Heart left ventricle (tissue), 13 donors: Measurements from ENCODE around the gene KAT8.

Experiments
- POLR2A ChIP-seq, 2 donors: fragments of 450-650 bp; IDR thresholded peaks; one replicate each; pipeline ENCODE4 v1.6.1; 2017; ENCODE audit warnings: antibody characterized with exemption in 2 of 2, mild to moderate bottlenecking in 2 of 2, moderate library complexity in 2 of 2
- TF ChIP-seq, protein P1 (sequence below), 12 donors: fragments of 200-600 bp; sonication (generic) in 4 of 12; IDR thresholded peaks; one replicate each; pipeline versions ENCODE4 v1.5.0 to v1.8.0; 2018 to 2022; ENCODE audit warnings: antibody characterized with exemption in 12 of 12, mild to moderate bottlenecking in 5 of 12
- donor health status: ischemic (EF 13 %, LVEDD 7.1; RV severe dilation, severe dysfunction).
- donor health status: DM: no; HTN: yes; CAD: no.
- donor health status: DM: no; HTN: no; CAD: no.
- donor health status: ischemic (EF 25% LVEDD 6.9; RV normal size, moderate dysfunction).
- donor health status: ischemic (EF 25% LVEDD 5.7; RV mildly dilated, moderate dysfunction).
- donor health status: ischemic (EF 35%, LVEDD 5.7; RV mildly dilated, moderate dysfunction).
- donor health status: nonischemic (EF 11% LVEDD 7.7; RV severe dilation, severe dysfunction).
- donor health status: DM: yes; HTN: yes; CAD: no.
- donor health status: PGD.
- donor health status: ischemic (EF 29% LVEDD 5.4; RV normal size, mild dysfunction).
- donor health status: nonischemic (EF 23%, LVEDD 6.1; RV moderate dilation, normal function).

DNA sequence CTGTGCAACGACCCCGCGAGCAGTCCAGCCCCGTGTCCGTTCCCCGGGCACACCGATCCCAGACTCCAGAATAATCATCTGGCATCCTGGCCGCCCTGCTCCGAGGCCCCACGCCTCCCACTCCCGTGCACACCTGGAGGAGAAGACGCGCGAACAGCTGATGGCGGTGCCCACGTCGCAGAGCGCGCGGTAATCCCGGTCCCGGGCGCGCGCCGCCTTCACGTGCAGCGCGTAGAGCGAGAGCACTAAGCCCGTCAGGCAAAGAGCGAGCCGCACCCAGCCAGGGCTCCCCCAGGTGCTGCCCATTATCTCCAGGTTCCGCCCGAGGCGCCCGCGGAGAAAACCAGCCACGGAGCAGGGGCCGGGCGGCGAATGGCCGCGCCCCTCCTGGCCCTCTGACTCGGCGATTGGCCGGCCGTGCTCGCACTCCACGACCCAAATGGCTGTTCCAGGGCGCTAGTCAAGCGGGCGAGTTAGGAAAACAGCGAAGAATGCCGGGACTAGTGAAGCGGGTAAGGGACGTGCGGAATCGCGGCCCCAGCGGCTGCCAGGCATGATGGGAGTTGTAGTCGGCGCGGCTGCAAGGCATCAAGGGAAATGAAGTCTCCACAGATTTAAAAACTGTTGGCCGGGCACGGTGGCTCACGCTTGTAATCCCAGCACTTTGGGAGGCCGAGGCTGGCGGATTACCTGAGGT is 22.9 kb upstream of the KAT8 start, which contains the start of gene VKORC1:
- TF ChIP-seq, protein P1, sequence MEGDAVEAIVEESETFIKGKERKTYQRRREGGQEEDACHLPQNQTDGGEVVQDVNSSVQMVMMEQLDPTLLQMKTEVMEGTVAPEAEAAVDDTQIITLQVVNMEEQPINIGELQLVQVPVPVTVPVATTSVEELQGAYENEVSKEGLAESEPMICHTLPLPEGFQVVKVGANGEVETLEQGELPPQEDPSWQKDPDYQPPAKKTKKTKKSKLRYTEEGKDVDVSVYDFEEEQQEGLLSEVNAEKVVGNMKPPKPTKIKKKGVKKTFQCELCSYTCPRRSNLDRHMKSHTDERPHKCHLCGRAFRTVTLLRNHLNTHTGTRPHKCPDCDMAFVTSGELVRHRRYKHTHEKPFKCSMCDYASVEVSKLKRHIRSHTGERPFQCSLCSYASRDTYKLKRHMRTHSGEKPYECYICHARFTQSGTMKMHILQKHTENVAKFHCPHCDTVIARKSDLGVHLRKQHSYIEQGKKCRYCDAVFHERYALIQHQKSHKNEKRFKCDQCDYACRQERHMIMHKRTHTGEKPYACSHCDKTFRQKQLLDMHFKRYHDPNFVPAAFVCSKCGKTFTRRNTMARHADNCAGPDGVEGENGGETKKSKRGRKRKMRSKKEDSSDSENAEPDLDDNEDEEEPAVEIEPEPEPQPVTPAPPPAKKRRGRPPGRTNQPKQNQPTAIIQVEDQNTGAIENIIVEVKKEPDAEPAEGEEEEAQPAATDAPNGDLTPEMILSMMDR (IDR thresholded peaks at IDR 0.05) = no peak
- peak in 1 of 2 donors; percentile 72 for TF ChIP-seq POLR2A (IDR thresholded peaks at IDR 0.05)
